ENCODE measurements around the gene ATP9A. TPM values are rescaled to one million over a fixed set of nuclear protein-coding genes. Genes with fewer than 3 reads are reported as not detected.
"Not testable (repeated sequence)": the region's sequence is repeated elsewhere in the genome, so short reads cannot be mapped to it uniquely, and the experiment has no call there.

ATP9A gene, protein sequence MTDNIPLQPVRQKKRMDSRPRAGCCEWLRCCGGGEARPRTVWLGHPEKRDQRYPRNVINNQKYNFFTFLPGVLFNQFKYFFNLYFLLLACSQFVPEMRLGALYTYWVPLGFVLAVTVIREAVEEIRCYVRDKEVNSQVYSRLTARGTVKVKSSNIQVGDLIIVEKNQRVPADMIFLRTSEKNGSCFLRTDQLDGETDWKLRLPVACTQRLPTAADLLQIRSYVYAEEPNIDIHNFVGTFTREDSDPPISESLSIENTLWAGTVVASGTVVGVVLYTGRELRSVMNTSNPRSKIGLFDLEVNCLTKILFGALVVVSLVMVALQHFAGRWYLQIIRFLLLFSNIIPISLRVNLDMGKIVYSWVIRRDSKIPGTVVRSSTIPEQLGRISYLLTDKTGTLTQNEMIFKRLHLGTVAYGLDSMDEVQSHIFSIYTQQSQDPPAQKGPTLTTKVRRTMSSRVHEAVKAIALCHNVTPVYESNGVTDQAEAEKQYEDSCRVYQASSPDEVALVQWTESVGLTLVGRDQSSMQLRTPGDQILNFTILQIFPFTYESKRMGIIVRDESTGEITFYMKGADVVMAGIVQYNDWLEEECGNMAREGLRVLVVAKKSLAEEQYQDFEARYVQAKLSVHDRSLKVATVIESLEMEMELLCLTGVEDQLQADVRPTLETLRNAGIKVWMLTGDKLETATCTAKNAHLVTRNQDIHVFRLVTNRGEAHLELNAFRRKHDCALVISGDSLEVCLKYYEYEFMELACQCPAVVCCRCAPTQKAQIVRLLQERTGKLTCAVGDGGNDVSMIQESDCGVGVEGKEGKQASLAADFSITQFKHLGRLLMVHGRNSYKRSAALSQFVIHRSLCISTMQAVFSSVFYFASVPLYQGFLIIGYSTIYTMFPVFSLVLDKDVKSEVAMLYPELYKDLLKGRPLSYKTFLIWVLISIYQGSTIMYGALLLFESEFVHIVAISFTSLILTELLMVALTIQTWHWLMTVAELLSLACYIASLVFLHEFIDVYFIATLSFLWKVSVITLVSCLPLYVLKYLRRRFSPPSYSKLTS
- total RNA-seq (100 to 1,000 TPM in 1 of 2 donors, 10 to 100 TPM in 1; 89.3 to 128 TPM), polyA plus RNA-seq (ENCODE audit: insufficient read depth, low read depth, low replicate concordance) (46.4 TPM)
- long read RNA-seq, donor 1, full-length matches to known transcripts = 4 of 9 reads
- long read RNA-seq, donor 1, partial matches to known transcripts = 5 of 9 reads
- long read RNA-seq, donor 1, other reads (novel, unspliced or antisense) = 0 of 9 reads
- long read RNA-seq, donor 2, full-length matches to known transcripts = 1 of 1 reads
- long read RNA-seq, donor 2, partial matches to known transcripts = 0 of 1 reads
- long read RNA-seq, donor 2, other reads (novel, unspliced or antisense) = 0 of 1 reads

DNA sequence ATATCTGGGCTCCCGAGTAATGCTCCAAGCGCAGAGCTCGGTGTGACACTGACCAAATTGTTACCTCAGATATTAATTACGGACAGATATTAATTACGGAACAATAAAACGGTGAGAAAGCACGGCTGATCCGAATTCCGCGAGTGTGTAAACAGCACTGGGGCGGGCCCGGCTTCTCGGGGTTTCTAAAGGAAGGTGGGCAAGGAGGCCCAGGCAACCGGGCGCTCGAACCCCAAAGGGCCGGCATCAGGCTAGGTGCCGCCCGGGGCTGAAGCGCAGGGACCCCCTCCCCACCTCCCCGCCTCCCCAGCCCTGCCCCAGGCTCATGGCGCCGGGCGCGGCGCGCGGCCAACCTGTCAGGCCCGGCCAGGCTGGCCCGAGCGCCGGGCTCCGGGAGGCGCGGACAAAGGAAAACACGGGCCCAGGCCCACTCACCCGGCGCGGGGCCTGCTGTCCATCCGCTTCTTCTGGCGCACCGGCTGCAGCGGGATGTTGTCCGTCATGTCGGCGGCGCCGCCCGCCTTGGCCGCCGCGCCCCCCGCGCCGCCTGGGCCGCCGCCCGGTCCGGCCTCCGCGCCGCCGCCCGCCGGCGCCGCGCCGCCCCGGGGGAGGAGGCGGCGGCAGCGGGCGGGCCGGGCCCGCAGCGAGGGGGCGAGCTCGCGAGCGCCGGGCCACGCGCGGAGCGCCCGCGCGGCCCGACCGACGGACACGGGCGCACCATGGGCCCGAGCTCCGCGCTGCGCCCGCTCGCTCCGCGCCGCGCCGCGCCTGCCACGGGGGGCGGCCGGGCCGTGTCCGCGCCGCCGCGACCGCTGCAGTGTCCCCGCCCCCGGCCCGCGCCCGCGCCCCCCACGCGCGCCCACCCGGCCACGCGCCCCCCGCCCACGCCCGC, at the start of gene ATP9A:
TSS of gene ATP9A (minus strand) at position 524 of the 892 bp plus-strand sequence. CDS start at position 503, 21 bp downstream.
- no peaks in the 10 kb centered on the region for H3K9me3 ChIP-seq
- peak within 1 kb of the TSS; percentile 76 to 89 for H3K4me3 ChIP-seq
- intact Hi-C loops (cut with DNase I; ENCODE audit: low total_unique reads) = no loop called here
- WGBS, 2 donors = 0% methylated on average over 14 to 26 of the region's 131 CpGs
- peaks cover 3% of the 10 kb centered on the region for H3K4me1 ChIP-seq
- H3K36me3 ChIP-seq (ENCODE audit: low read depth, missing control alignments) = no peaks in the 10 kb centered on the region
- TF ChIP-seq, protein P1, sequence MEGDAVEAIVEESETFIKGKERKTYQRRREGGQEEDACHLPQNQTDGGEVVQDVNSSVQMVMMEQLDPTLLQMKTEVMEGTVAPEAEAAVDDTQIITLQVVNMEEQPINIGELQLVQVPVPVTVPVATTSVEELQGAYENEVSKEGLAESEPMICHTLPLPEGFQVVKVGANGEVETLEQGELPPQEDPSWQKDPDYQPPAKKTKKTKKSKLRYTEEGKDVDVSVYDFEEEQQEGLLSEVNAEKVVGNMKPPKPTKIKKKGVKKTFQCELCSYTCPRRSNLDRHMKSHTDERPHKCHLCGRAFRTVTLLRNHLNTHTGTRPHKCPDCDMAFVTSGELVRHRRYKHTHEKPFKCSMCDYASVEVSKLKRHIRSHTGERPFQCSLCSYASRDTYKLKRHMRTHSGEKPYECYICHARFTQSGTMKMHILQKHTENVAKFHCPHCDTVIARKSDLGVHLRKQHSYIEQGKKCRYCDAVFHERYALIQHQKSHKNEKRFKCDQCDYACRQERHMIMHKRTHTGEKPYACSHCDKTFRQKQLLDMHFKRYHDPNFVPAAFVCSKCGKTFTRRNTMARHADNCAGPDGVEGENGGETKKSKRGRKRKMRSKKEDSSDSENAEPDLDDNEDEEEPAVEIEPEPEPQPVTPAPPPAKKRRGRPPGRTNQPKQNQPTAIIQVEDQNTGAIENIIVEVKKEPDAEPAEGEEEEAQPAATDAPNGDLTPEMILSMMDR (IDR thresholded peaks at IDR 0.05) = no peak
- no peak for TF ChIP-seq POLR2A (IDR thresholded peaks at IDR 0.05)
- peak within 1 kb of the TSS; percentile 84 to 92 for H3K27ac ChIP-seq
- peak; percentile 31 for DNase-seq
- H3K27me3 ChIP-seq = no peaks in the 10 kb centered on the region

DNA sequence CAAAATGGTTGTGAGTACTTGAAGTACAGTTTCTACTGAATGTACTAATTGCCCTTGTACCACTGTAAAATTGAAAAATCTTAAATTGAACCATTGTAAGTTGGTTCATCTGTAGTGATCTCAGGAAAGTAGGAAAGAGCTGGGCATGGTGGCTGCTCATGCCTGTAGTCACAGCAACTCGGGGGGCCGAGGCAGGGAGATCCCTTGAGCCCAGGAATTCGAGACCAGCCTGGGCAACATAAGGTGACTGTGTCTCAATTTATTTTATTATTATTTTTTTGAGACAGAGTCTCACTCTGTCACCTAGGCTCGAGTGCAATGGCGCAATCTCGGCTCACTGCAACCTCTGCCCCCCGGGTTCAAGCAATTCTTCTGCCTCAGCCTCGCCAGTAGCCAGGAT, 48.7 kb upstream of the ATP9A start:
- H3K27ac ChIP-seq; intact Hi-C loops (cut with DNase I; ENCODE audit: low total_unique reads); H3K36me3 ChIP-seq (ENCODE audit: low read depth, missing control alignments); H3K27me3 ChIP-seq; H3K4me1 ChIP-seq; H3K4me3 ChIP-seq; H3K9me3 ChIP-seq; DNase-seq: not testable (repeated sequence)
- WGBS, 2 donors = 96% methylated on average over 8 of the region's 8 CpGs

DNA sequence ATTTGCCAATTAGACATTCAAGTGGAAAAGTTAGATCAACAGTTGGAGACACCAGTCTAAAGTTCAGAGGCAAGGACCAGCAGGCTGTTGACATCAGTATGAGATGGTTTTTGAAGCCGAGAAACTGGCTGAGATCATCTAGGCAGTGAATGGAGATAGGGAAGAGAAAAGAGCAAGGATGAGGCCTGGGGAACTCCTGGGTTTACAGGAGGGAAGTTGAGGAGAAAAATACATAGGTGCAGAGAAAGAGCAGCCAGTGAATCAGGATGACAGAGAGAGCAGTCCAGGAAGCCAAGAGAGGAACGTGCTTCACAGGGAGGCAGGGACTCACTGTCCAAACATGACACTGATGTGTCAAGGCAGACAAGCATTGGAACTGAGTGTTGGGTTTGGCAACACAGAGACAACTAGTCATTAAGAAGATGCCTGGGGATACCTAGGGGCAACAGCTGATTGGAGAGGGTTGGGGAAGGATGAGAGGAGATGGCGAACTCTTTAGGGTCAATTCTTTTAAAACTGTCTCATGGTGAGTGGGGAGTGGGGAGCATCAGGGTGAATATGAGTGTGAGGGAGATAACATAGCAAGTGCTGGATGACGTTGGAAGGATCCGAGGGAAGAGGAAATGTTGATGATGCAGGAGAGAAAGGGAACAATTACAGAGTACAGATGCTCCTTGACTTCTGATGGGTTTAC, 47.3 kb upstream of the ATP9A start:
- H3K27me3 ChIP-seq = no peaks in the 10 kb centered on the region
- no peaks in the 10 kb centered on the region for H3K9me3 ChIP-seq
- WGBS, 2 donors = 82 to 85% methylated on average over 5 of the region's 5 CpGs
- H3K4me3 ChIP-seq = no peak overlapping the region
- intact Hi-C loops (cut with DNase I; ENCODE audit: low total_unique reads) = no loop called here
- DNase-seq = no peak
- H3K36me3 ChIP-seq (ENCODE audit: low read depth, missing control alignments) = no peaks in the 10 kb centered on the region
- TF ChIP-seq, protein P1 (IDR thresholded peaks at IDR 0.05) = no peak
- TF ChIP-seq POLR2A (IDR thresholded peaks at IDR 0.05) = no peak
- no peaks in the 10 kb centered on the region for H3K4me1 ChIP-seq
- H3K27ac ChIP-seq = no peak overlapping the region

DNA sequence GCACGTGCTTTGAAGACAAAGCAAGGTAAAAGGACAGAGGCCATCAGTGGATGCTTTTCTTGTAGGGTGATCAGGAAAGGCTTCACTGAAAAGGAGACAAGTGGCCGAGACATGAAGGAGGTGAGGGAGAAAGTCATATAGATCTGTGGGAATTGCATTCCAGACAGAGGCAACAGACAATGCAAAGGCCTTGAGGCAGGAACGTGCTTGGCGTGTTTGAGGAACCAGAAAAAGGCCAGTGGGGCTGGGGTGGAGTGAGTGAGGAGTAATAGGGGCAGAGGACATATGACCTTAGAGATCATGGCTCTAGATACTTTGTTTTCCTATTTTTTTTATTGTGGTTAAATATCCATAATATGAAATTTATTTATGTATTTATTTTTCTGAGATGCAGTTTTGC, 44.7 kb upstream of the ATP9A start:
- no peaks in the 10 kb centered on the region for H3K9me3 ChIP-seq
- no peaks in the 10 kb centered on the region for H3K27me3 ChIP-seq
- no peak overlapping the region for H3K27ac ChIP-seq
- DNase-seq = no peak
- no peak for TF ChIP-seq POLR2A (IDR thresholded peaks at IDR 0.05)
- TF ChIP-seq, protein P1 (IDR thresholded peaks at IDR 0.05) = no peak
- intact Hi-C loops (cut with DNase I; ENCODE audit: low total_unique reads) = no loop called here
- no peak overlapping the region for H3K4me3 ChIP-seq
- WGBS, 2 donors = 90 to 95% methylated on average over 4 of the region's 4 CpGs
- H3K36me3 ChIP-seq (ENCODE audit: low read depth, missing control alignments) = no peaks in the 10 kb centered on the region
- H3K4me1 ChIP-seq = no peaks in the 10 kb centered on the region

Measured in testis (tissue), 5 donors.